Measurements from ENCODE around the gene ADGRG6. TPM values are rescaled to one million over a fixed set of nuclear protein-coding genes. Genes with fewer than 3 reads are reported as not detected.
"Not testable (repeated sequence)": the region's sequence is repeated elsewhere in the genome, so short reads cannot be mapped to it uniquely, and the experiment has no call there.

ADGRG6 gene
- total RNA-seq, 1 donor from 2014 or later: 2.5 TPM

DNA sequence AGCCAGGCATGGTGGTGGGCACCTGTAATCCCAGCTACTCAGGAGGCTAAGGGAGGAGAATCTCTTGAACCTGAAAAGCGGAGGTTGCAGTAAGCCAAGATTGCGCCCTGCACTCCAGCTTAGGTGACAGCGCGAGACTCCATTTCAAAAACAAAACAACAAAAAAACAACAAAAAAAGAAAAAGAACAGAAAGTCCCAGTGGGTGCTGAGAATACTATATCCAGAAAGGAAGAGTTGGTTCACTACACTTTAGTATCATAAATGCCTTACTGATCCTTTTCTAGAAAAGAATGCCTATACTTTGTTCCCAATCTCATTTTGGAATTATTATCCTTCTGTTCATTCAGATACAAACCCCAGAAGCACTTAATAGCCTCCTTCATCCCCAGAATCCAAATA, 20.9 kb upstream of the ADGRG6 start:
- peaks cover 3% of the 10 kb centered on the region for H3K36me3 Mint-ChIP-seq (ENCODE audit: low read depth)
- TF ChIP-seq CTCF (IDR thresholded peaks at IDR 0.05): no peak
- H3K27me3 Mint-ChIP-seq (ENCODE audit: low read depth): no peaks in the 10 kb centered on the region
- H3K4me3 Mint-ChIP-seq (ENCODE audit: unreplicated experiment): no peak overlapping the region
- peaks cover 17% of the 10 kb centered on the region for H3K4me1 Mint-ChIP-seq (ENCODE audit: low read depth)
- H3K27ac Mint-ChIP-seq (ENCODE audit: unreplicated experiment): no peak overlapping the region
- DNase-seq (ENCODE audit: low spot score): no peak
- peaks cover 15% of the 10 kb centered on the region for H3K9me3 Mint-ChIP-seq (ENCODE audit: low read depth)

DNA sequence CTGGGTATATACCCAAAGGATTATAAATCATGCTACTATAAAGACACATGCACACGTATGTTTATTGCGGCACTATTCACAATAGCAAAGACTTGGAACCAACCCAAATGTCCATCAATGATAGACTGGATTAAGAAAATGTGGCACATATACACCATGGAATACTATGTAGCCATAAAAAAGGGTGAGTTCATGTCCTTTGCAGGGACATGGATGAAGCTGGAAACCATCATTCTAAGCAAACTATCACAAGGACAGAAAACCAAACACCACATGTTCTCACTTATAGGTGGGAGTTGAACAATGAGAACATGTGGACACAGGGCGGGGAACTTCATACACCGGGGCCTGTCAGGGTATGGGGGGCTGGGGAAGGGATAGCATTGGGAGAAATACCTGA, 18.7 kb upstream of the ADGRG6 start:
- peaks cover 14% of the 10 kb centered on the region for H3K4me1 Mint-ChIP-seq (ENCODE audit: low read depth)
- DNase-seq (ENCODE audit: low spot score); H3K27me3 Mint-ChIP-seq (ENCODE audit: low read depth); H3K4me3 Mint-ChIP-seq (ENCODE audit: unreplicated experiment); H3K36me3 Mint-ChIP-seq (ENCODE audit: low read depth); H3K27ac Mint-ChIP-seq (ENCODE audit: unreplicated experiment): not testable (repeated sequence)
- H3K9me3 Mint-ChIP-seq (ENCODE audit: low read depth): peaks cover 15% of the 10 kb centered on the region

DNA sequence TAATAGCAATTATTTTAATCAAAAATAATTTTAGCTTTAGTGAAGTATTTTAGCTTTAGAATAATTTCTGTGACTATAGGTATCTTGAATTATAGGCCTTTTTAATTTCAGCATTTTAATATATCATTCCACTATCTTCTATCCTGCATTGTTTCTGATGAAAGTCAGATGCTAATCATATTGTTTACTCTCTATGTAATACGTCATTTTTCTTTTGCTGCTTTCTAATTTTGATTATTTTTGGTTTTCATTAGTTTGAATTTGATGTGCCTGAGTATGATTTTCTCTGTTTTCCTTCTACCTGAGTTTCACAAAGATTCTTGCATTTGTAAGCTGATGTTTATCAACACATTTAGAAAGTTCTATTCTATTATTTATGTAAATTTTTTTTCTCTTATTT, 17.4 kb upstream of the ADGRG6 start:
- peaks cover 15% of the 10 kb centered on the region for H3K9me3 Mint-ChIP-seq (ENCODE audit: low read depth)

GRCh38 chr6:142285235-142286087, 16.3 kb upstream of the ADGRG6 start:
- H3K36me3 Mint-ChIP-seq (ENCODE audit: low read depth): peaks cover 3% of the 10 kb centered on the region
- no peak overlapping the region for H3K27ac Mint-ChIP-seq (ENCODE audit: unreplicated experiment)
- TF ChIP-seq CTCF (IDR thresholded peaks at IDR 0.05): no peak
- no peak overlapping the region for H3K4me3 Mint-ChIP-seq (ENCODE audit: unreplicated experiment)
- DNase-seq (ENCODE audit: low spot score): no peak
- H3K27me3 Mint-ChIP-seq (ENCODE audit: low read depth): no peaks in the 10 kb centered on the region
- no peaks in the 10 kb centered on the region for H3K4me1 Mint-ChIP-seq (ENCODE audit: low read depth)
- peaks cover 15% of the 10 kb centered on the region for H3K9me3 Mint-ChIP-seq (ENCODE audit: low read depth)

More for the DNA sequence above, 17.4 kb upstream of the ADGRG6 start:
- H3K27me3 Mint-ChIP-seq (ENCODE audit: low read depth): no peaks in the 10 kb centered on the region
- H3K4me3 Mint-ChIP-seq (ENCODE audit: unreplicated experiment): no peak overlapping the region
- H3K4me1 Mint-ChIP-seq (ENCODE audit: low read depth): peaks cover 6% of the 10 kb centered on the region
- TF ChIP-seq CTCF (IDR thresholded peaks at IDR 0.05): no peak
- H3K27ac Mint-ChIP-seq (ENCODE audit: unreplicated experiment): no peak overlapping the region
- H3K36me3 Mint-ChIP-seq (ENCODE audit: low read depth): peaks cover 3% of the 10 kb centered on the region
- DNase-seq (ENCODE audit: low spot score): no peak

DNA sequence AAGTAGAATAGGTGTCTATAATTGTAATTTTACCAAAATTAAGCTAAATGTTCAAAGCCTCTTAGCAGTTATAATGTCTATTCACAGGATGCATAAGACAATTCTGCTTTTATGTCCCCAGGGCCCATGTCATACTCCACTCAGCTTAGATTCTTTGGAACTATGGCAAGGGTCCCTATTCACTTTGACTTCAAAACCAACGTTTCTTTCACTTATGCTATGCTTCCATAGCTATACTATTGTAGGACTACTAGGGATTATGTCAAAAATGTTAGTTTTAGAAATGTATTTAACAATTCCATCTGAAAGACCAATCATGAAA, 15.8 kb upstream of the ADGRG6 start:
- Mint-ChIP-seq H3K27me3 (ENCODE audit: low read depth) (no peaks in the 10 kb centered on the region), H3K4me1 (ENCODE audit: low read depth) (no peaks in the 10 kb centered on the region)
- TF ChIP-seq CTCF (IDR thresholded peaks at IDR 0.05): no peak

DNA sequence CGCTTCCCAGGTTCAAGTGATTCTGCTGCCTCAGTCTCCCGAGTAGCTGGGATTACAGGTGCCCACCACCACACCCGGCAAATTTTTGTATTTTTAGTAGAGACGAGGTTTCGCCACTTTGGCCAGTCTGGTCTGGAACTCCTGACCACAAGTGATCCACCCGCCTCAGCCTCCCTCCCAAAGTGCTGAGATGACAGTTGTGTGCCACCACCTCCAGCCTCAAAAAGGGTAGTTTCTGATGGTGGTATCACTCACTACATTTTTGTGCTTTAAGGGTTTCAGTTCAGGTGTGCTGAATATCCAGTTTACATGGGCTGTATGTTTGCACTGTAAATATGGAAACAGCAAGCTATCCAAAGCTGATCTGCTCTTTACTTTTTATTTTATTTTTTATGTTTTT, 12.1 kb upstream of the ADGRG6 start:
- Mint-ChIP-seq H3K9me3 (ENCODE audit: low read depth) (no peaks in the 10 kb centered on the region), H3K27me3 (ENCODE audit: low read depth) (no peaks in the 10 kb centered on the region), H3K4me1 (ENCODE audit: low read depth) (no peaks in the 10 kb centered on the region), H3K36me3 (ENCODE audit: low read depth) (no peaks in the 10 kb centered on the region), H3K27ac (ENCODE audit: unreplicated experiment) (no peak overlapping the region), H3K4me3 (ENCODE audit: unreplicated experiment) (no peak overlapping the region)
- DNase-seq (ENCODE audit: low spot score): no peak
- TF ChIP-seq CTCF (IDR thresholded peaks at IDR 0.05): no peak

More for the DNA sequence above, 15.8 kb upstream of the ADGRG6 start:
- DNase-seq (ENCODE audit: low spot score): no peak
- Mint-ChIP-seq H3K27ac (ENCODE audit: unreplicated experiment) (no peak overlapping the region), H3K9me3 (ENCODE audit: low read depth) (peaks cover 12% of the 10 kb centered on the region), H3K36me3 (ENCODE audit: low read depth) (peaks cover 3% of the 10 kb centered on the region), H3K4me3 (ENCODE audit: unreplicated experiment) (no peak overlapping the region)
